ENCODE results near the gene LAMA5. TPM values are rescaled to one million over a fixed set of nuclear protein-coding genes. Genes with fewer than 3 reads are reported as not detected.

The LAMA5 gene
- total RNA-seq, 2 donors from 2014 or later, result 131 to 183 TPM

GRCh38 chr20:62364911-62365736, 2.0 kb downstream of the LAMA5 start:
- intact Hi-C loops (cut with DNase I), result loop anchor here in 1 of 2 donors (10.0 kb wide), 1 partner anchor 50 kb away; no protein-coding TSS in a partner anchor
- DNase-seq (ENCODE audit: low spot score), result no peak

- intact Hi-C loops (cut with DNase I), result loop anchor here in 1 of 2 donors (10.0 kb wide), 1 partner anchor 49 kb away; no protein-coding TSS in a partner anchor
- DNase-seq (ENCODE audit: low spot score), result no peak
Observed at GRCh38 chr20:62363920-62364851, 2.9 kb downstream of the LAMA5 start.

GRCh38 chr20:62362991-62363919, 3.9 kb downstream of the LAMA5 start:
- intact Hi-C loops (cut with DNase I), result loop anchor here in 1 of 2 donors (10.0 kb wide), 1 partner anchor 48 kb away; no protein-coding TSS in a partner anchor
- DNase-seq (ENCODE audit: low spot score), result no peak

GRCh38 chr20:62362590-62362940, 4.5 kb downstream of the LAMA5 start:
- no peak for DNase-seq (ENCODE audit: low spot score)
- intact Hi-C loops (cut with DNase I), result loop anchor here in 1 of 2 donors (10.0 kb wide), 1 partner anchor 48 kb away; no protein-coding TSS in a partner anchor

- DNase-seq (ENCODE audit: low spot score), result no peak
- intact Hi-C loops (cut with DNase I), result loop anchor here in 1 of 2 donors (10.0 kb wide), 1 partner anchor 47 kb away; no protein-coding TSS in a partner anchor
Observed at GRCh38 chr20:62361799-62362589, 5.1 kb downstream of the LAMA5 start.

GRCh38 chr20:62360854-62361798, 6.0 kb downstream of the LAMA5 start:
- no peak for DNase-seq (ENCODE audit: low spot score)

GRCh38 chr20:62359491-62360121, 7.5 kb downstream of the LAMA5 start:
- intact Hi-C loops (cut with DNase I), result loop anchor here in 1 of 2 donors (10.0 kb wide), 1 partner anchor 45 kb away; no protein-coding TSS in a partner anchor
- DNase-seq (ENCODE audit: low spot score), result no peak

More at GRCh38 chr20:62360854-62361798, 6.0 kb downstream of the LAMA5 start:
- intact Hi-C loops (cut with DNase I), result loop anchor here in 1 of 2 donors (10.0 kb wide), 1 partner anchor 46 kb away; no protein-coding TSS in a partner anchor

GRCh38 chr20:62359043-62359490, 8.0 kb downstream of the LAMA5 start:
- intact Hi-C loops (cut with DNase I), result no loop called here
- no peak for DNase-seq (ENCODE audit: low spot score)

- intact Hi-C loops (cut with DNase I), result no loop called here
- no peak for DNase-seq (ENCODE audit: low spot score)
Observed at GRCh38 chr20:62358171-62359042, 8.7 kb downstream of the LAMA5 start.

GRCh38 chr20:62357681-62358080, 9.4 kb downstream of the LAMA5 start:
- DNase-seq (ENCODE audit: low spot score), result no peak
- intact Hi-C loops (cut with DNase I), result no loop called here

GRCh38 chr20:62357187-62357667, 9.9 kb downstream of the LAMA5 start:
- no peak for DNase-seq (ENCODE audit: low spot score)
- intact Hi-C loops (cut with DNase I), result no loop called here

- no peak for DNase-seq (ENCODE audit: low spot score)
- intact Hi-C loops (cut with DNase I), result no loop called here
Observed at GRCh38 chr20:62356589-62357186, 10.4 kb downstream of the LAMA5 start.

- no peak for DNase-seq (ENCODE audit: low spot score)
- intact Hi-C loops (cut with DNase I), result no loop called here
Observed at GRCh38 chr20:62355878-62356588, 11.1 kb downstream of the LAMA5 start.

GRCh38 chr20:62355516-62355877, 11.6 kb downstream of the LAMA5 start:
- intact Hi-C loops (cut with DNase I), result no loop called here
- no peak for DNase-seq (ENCODE audit: low spot score)

All from posterior vena cava (tissue), 2 donors.